Panc1 (cell line): Measurements from ENCODE around the gene NHEJ1. TPM values are rescaled to one million over a fixed set of nuclear protein-coding genes. Genes with fewer than 3 reads are reported as not detected.
A peak's percentile ranks its signal among the peaks of the same experiment; 100 is the strongest.

Source experiments
- ATAC-seq: fragments of 200-7000 bp; cut with Tn5 transposase; 2 replicates; pipeline ENCODE4 v1.9.1; 2020; ENCODE audit warnings: mild to moderate bottlenecking, moderate library complexity
- BruUV-seq: library from RNA; stranded (reverse); fragments of 400-500 nt; replicated peaks from 2 replicates; lab custom pipeline; 2021; lab: Mats Ljungman, UMichigan
- CTCF ChIA-PET: fragments of 300-600 bp; sonication (Branson Sonifier 250); formaldehyde crosslinking; loops from one replicate; lab custom pipeline; 2022; ENCODE audit warnings: antibody characterized with exemption; lab: Charles Lee
- POLR2A ChIA-PET: fragments of 300-600 bp; sonication (Branson Sonifier 250); formaldehyde crosslinking; loops from one replicate; lab custom pipeline; 2022; ENCODE audit warnings: antibody characterized with exemption; lab: Charles Lee
- DNase-seq: peaks from one replicate; pipeline ENCODE4 v3.0.0-alpha.2; 2010; ENCODE audit warnings: low read depth, low spot score
- H3K27ac ChIP-seq: 2 replicates; pipeline ENCODE4 v1.5.1; 2011; ENCODE audit warnings: mild to moderate bottlenecking, low read length, inconsistent platforms
- H3K27me3 ChIP-seq: fragments of 200-500 bp; sonication (Bioruptor generic); 2 replicates; pipeline ENCODE4 v1.6.0; 2014; ENCODE audit warnings: low read length, inconsistent platforms; ENCODE audit not compliant: control insufficient read depth, insufficient read depth
- H3K36me3 ChIP-seq: fragments of 200-500 bp; sonication (Bioruptor generic); 2 replicates; pipeline ENCODE4 v1.5.1; 2014; ENCODE audit warnings: inconsistent platforms, mild to moderate bottlenecking, low read length, moderate library complexity; ENCODE audit not compliant: control insufficient read depth, insufficient read depth
- H3K4me1 ChIP-seq: 2 replicates; pipeline ENCODE4 v1.5.1; 2011; ENCODE audit warnings: inconsistent platforms, mild to moderate bottlenecking, low read length, moderate library complexity; ENCODE audit not compliant: control insufficient read depth, insufficient read depth
- H3K4me3 ChIP-seq, 2 experiments: 2 replicates each; pipeline ENCODE4 v1.5.1; 2011 to 2012; ENCODE audit warnings: low read depth in 2 of 2, low read length in 2 of 2, mild to moderate bottlenecking in 2 of 2, inconsistent platforms in 1 of 2, moderate library complexity in 1 of 2
- H3K9me3 ChIP-seq: fragments of 200-500 bp; sonication (Bioruptor generic); 2 replicates; pipeline ENCODE4 v1.5.1; 2014; ENCODE audit warnings: low read depth, mild to moderate bottlenecking, inconsistent platforms, low read length, moderate library complexity; ENCODE audit not compliant: control insufficient read depth, insufficient read depth
- POLR2AphosphoS5 ChIP-seq: IDR thresholded peaks from 2 replicates; pipeline ENCODE4 v1.6.1; 2012; ENCODE audit warnings: mild to moderate bottlenecking, low read depth, low read length, moderate library complexity
- SIN3A ChIP-seq: IDR thresholded peaks from 2 replicates; pipeline ENCODE4 v1.6.1; 2012; ENCODE audit warnings: low read depth, mild to moderate bottlenecking, low read length, moderate library complexity, borderline replicate concordance; ENCODE audit not compliant: insufficient read depth
- TCF7L2 ChIP-seq: IDR thresholded peaks from 2 replicates; pipeline ENCODE4 v1.6.1; 2011; ENCODE audit warnings: mild to moderate bottlenecking, low read depth, low read length, inconsistent platforms
- in situ Hi-C: cut with HindIII; loops from 2 replicates; pipeline ENCODE4 v1.10.0; 2016; ENCODE audit warnings: low sequenced_read_pairs, low pct_unique_long_range_greater_than_20kb
- intact Hi-C: fragments of 100-400 bp; cut with micrococcal nuclease; formaldehyde crosslinking; loops from one replicate; pipeline ENCODE4 v1.10.0; 2022; ENCODE audit not compliant: unreplicated experiment
- total RNA-seq: library from RNA; stranded (reverse); gene quantifications from one replicate; pipeline ENCODE4 v1.2.1, GENCODE V29; 2021; ENCODE audit not compliant: unreplicated experiment
- TF ChIP-seq, protein P1 (sequence below): fragments of 450-650 bp; IDR thresholded peaks from 2 replicates; pipeline ENCODE4 v1.5.1; 2017; ENCODE audit warnings: mild to moderate bottlenecking
- TF ChIP-seq, protein P2 (sequence below), 2 experiments: IDR thresholded peaks; 2 replicates each; pipeline ENCODE4 v1.6.1; 2011 to 2012; ENCODE audit warnings: low read depth in 2 of 2, control low read depth in 1 of 2, low read length in 1 of 2, mild to moderate bottlenecking in 1 of 2, moderate library complexity in 1 of 2; ENCODE audit not compliant: insufficient read depth in 1 of 2

The NHEJ1 gene
- total RNA-seq, 1 experiment from 2014 or later: 18.2 TPM

DNA sequence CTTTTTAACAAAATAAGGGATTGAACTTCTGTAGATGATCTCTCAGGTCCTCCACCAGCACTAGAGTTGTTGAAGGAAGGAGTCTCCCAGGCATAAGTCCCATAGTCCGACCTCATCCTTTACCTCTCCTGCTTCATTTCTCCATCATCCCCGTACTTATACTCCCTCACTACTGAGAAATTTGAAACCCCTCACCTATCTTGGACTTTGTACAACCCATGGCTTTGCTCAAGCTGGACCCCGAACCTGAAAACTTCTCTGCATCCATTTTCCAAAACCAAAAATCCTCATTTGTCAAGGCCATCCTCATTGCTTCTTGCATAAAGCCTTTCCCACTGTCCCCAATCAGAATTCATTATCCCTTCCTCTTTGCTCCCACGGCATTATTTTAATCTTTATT is 482 bp upstream of the NHEJ1 start:
- no TSS peak for BruUV-seq
- Histone ChIP-seq H3K4me3 (peak overlapping the region; percentile 61 to 77), H3K27me3 (no peaks in the 10 kb centered on the region), H3K36me3 (no peaks in the 10 kb centered on the region), H3K4me1 (peaks cover 5% of the 10 kb centered on the region), H3K9me3 (no peaks in the 10 kb centered on the region), H3K27ac (peak overlapping the region; percentile 84)
- in situ Hi-C loops (no loop called here), intact Hi-C loops (loop anchor here (2.0 to 10.0 kb wide), 2 partner anchors 54 to 134 kb away; partner anchors contain the start of gene ABCB6)
- TF ChIP-seq TCF7L2 (no peak), SIN3A (no peak), POLR2AphosphoS5 (no peak)
- TF ChIP-seq, protein P1, sequence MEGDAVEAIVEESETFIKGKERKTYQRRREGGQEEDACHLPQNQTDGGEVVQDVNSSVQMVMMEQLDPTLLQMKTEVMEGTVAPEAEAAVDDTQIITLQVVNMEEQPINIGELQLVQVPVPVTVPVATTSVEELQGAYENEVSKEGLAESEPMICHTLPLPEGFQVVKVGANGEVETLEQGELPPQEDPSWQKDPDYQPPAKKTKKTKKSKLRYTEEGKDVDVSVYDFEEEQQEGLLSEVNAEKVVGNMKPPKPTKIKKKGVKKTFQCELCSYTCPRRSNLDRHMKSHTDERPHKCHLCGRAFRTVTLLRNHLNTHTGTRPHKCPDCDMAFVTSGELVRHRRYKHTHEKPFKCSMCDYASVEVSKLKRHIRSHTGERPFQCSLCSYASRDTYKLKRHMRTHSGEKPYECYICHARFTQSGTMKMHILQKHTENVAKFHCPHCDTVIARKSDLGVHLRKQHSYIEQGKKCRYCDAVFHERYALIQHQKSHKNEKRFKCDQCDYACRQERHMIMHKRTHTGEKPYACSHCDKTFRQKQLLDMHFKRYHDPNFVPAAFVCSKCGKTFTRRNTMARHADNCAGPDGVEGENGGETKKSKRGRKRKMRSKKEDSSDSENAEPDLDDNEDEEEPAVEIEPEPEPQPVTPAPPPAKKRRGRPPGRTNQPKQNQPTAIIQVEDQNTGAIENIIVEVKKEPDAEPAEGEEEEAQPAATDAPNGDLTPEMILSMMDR: no peak
- TF ChIP-seq, protein P2, sequence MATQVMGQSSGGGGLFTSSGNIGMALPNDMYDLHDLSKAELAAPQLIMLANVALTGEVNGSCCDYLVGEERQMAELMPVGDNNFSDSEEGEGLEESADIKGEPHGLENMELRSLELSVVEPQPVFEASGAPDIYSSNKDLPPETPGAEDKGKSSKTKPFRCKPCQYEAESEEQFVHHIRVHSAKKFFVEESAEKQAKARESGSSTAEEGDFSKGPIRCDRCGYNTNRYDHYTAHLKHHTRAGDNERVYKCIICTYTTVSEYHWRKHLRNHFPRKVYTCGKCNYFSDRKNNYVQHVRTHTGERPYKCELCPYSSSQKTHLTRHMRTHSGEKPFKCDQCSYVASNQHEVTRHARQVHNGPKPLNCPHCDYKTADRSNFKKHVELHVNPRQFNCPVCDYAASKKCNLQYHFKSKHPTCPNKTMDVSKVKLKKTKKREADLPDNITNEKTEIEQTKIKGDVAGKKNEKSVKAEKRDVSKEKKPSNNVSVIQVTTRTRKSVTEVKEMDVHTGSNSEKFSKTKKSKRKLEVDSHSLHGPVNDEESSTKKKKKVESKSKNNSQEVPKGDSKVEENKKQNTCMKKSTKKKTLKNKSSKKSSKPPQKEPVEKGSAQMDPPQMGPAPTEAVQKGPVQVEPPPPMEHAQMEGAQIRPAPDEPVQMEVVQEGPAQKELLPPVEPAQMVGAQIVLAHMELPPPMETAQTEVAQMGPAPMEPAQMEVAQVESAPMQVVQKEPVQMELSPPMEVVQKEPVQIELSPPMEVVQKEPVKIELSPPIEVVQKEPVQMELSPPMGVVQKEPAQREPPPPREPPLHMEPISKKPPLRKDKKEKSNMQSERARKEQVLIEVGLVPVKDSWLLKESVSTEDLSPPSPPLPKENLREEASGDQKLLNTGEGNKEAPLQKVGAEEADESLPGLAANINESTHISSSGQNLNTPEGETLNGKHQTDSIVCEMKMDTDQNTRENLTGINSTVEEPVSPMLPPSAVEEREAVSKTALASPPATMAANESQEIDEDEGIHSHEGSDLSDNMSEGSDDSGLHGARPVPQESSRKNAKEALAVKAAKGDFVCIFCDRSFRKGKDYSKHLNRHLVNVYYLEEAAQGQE (IDR thresholded peaks at IDR 0.05; ENCODE audit: insufficient read depth in 1 of 2, low read depth in 2 of 2, low read length in 1 of 2): no peak
- CTCF ChIA-PET: no interaction called here
- POLR2A ChIA-PET: no interaction called here
- DNase-seq (no peak), ATAC-seq (no peak; the same call in 1 of the 2 replicates)

DNA sequence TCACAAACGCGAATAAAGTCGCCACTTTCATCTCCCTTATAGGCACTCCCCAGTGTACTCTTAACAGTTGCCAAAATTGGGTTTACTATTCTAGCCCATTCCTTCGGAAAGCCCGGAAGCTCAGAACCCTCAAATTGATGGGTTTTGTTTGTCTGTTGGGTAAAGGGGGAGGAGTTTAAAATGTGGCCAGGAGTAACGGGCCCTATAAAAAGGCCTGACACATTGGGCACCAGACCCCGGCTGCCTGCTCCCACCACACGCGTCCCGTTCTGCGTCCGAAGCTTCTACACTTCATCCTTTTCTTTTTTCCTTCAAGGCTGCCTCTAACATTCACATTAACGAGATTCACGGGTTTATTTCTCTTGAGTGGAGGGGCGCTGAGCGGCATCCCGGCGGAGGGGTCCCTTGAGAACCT is 837 bp downstream of the NHEJ1 start:
- POLR2A ChIA-PET: no interaction called here
- DNase-seq (no peak), ATAC-seq (no peak)
- TSS peak; percentile 52 for BruUV-seq
- Histone ChIP-seq H3K27ac (peak overlapping the region; percentile 84), H3K4me1 (peaks cover 5% of the 10 kb centered on the region), H3K27me3 (no peaks in the 10 kb centered on the region), H3K36me3 (no peaks in the 10 kb centered on the region), H3K4me3 (peak overlapping the region; percentile 61 to 77), H3K9me3 (no peaks in the 10 kb centered on the region)
- in situ Hi-C loops: no loop called here
- CTCF ChIA-PET: no interaction called here
- intact Hi-C loops: loop anchor here (2.0 to 10.0 kb wide), 6 partner anchors 55 to 305 kb away; partner anchors contain the start of genes ABCB6, CRYBA2 and WNT6
- TF ChIP-seq, protein P1: no peak
- TF ChIP-seq, protein P2 (IDR thresholded peaks at IDR 0.05; ENCODE audit: insufficient read depth in 1 of 2, low read depth in 2 of 2, low read length in 1 of 2): no peak
- TF ChIP-seq SIN3A (no peak), TCF7L2 (no peak)
